ENCODE results near the gene STEAP1.
"Not testable (repeated sequence)": the region's sequence is repeated elsewhere in the genome, so short reads cannot be mapped to it uniquely, and the experiment has no call there.

DNA sequence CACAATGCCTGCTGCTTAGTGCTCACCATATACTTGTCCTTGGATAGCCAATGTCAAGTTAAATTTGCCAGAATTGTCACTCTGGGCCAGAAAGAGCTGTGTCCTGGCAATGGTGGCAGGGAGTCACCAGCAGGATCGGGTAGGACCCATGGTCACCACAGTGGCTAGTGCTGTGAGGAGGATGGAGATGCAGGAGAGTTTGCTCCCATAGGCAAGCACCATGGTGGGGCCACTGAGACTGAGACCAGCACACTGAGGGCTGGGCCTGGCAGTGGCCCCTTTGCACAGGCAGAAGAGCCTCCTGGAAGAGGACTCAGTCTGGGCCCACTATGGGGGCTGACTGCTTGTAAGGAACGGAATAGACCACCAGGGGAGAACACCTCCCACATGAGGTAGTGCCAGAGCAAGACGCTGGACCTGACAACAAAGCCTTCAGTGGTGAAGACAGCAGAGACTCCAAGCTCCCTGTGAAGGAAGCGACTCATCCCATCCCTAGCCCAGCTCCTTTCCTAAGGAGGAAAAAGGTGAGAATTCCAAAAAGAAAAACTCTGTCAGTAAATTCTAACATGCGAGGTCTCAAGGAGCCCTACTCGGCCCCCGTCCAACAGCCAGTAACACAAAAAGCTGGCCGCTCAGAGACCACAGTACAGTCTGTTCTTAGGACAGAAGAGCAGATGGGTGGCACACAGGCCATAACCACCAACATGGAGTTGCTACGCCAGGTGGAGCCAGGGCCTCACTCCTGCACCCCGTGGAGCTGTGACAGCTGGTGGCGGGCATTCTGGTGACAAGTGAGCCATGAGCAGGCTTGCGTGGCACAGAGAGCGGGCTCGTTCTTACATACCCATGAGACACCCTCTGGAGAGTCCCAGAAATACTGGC is 6.9 kb upstream of the STEAP1 start:
- TF ChIP-seq, protein P1, sequence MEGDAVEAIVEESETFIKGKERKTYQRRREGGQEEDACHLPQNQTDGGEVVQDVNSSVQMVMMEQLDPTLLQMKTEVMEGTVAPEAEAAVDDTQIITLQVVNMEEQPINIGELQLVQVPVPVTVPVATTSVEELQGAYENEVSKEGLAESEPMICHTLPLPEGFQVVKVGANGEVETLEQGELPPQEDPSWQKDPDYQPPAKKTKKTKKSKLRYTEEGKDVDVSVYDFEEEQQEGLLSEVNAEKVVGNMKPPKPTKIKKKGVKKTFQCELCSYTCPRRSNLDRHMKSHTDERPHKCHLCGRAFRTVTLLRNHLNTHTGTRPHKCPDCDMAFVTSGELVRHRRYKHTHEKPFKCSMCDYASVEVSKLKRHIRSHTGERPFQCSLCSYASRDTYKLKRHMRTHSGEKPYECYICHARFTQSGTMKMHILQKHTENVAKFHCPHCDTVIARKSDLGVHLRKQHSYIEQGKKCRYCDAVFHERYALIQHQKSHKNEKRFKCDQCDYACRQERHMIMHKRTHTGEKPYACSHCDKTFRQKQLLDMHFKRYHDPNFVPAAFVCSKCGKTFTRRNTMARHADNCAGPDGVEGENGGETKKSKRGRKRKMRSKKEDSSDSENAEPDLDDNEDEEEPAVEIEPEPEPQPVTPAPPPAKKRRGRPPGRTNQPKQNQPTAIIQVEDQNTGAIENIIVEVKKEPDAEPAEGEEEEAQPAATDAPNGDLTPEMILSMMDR (IDR thresholded peaks at IDR 0.05), result not testable (repeated sequence)
- not testable (repeated sequence) for TF ChIP-seq POLR2A (IDR thresholded peaks at IDR 0.05)

Measured in tibial nerve (tissue), 3 donors.